GM18861 (cell line): ENCODE data around the gene FBN3.
"Not testable (repeated sequence)": the region's sequence is repeated elsewhere in the genome, so short reads cannot be mapped to it uniquely, and the experiment has no call there.

Source experiments
- ATAC-seq: cut with Tn5 transposase; IDR thresholded peaks from one replicate; pipeline ENCODE4 v1.9.1; 2021; ENCODE audit not compliant: unreplicated experiment

The FBN3 gene

DNA sequence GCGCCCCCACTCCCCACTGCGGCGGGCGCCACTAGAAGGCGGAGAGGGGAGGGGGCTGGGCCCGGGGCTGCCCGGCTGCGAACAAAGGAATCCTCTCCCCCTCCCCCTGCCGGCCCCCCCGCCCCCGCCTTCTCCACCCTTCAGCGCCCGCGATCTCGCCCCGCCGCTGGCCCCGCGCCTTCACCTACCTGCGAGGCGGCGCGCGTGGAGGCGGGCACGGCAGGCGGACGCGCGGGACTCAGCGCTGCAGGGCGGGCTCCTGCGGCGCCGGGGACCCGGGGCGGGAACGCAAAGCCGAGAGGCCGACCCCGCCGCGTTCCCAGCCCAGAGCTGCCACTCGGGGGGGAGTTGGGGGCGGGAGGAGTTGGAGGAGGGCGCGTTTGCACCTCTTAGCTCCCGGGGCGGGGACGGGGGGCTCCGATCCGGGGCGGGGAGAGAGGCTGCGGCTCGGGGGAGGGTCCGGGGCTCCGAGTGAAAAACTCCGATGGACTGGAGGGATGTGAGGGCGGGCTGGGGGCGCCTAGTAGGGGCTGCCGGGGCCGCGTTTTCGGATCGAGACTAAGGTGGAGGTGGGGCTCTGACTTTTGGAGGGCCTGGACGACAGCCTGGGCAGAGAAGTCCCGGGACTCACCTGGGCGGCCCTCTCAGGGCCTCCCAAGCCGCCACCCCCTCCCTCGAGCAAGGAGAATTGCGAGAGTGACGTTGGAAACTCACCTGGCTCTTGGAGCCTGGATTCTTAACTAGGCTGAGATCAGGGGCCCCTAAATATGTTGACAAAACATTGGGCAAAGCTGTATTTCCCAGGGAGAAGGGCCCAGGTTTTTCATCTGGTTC, at the start of gene FBN3:
TSS of gene FBN3 (minus strand) at position 332 of the 834 bp plus-strand sequence. CDS start 2,112 bp downstream, outside the sequence.
- ATAC-seq, result no peak

DNA sequence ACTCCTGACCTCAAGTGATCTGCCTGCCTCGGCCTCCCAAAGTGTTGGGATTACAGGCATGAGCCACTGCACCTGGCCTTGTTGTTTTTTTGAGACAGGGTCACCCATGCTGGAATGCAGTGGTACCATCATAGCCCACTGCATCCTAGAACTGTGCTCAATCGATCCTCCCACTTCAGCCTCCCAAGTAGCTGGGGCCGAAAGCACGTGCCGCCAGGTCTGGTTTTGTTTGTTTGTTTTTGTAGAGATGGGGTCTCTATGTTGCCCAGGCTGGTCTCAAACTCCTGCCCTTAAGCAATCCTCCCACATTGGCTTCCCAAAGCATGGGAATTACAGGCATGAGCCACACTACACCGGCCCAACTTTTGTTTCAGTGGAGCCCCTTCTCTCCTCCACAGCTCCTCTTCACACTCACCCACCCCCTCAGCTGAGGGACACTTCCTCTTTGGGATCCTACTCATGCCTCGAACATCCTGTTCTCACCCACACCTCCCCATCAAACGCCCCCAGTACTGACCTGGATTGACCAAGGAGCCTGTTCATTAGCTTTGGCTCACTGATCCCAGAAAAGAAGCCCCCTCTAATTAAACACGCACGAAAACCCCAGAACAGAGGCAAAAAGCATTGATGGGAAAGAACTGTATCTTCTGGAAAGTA, 47.0 kb upstream of the FBN3 start:
- ATAC-seq, result no peak

DNA sequence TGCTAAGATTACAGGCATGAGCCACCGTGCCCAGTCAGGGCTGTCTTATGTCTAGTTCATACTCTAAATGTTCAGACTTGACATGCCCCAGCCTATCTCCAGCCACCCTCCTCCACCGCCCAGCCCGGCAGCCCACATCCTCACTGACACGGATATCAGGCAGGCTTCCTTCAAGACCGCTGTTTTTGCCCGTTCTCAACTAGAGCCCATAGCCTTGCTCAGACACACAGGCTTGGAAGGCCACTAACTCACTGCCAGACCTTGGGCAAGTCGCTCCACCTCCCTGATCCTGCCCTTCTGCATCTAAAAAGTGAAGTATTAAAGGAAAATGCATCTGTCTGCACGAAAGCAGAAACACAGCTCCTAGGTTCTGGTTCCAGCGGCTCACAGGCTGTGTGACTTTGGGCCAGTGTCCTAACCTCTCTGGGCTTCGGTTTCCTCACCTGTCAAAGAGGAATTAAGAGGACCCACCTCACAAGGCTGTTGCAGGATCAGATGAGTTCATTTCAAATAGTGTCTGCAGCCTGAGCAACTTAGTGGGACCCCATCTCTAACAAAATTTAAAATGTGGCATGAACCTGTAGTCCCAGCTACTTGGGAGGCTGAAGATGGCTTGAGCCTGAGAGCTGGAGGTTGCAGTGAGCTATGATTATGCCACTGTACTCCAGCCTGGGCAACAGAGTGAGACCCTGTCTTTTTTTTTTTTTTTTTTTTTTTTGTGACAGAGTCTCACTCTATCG, 45.3 kb upstream of the FBN3 start:
- ATAC-seq, result no peak

- no peak for ATAC-seq
These were observed 42.9 kb upstream of the FBN3 start for GRCh38 chr19:8192221-8192820.

DNA sequence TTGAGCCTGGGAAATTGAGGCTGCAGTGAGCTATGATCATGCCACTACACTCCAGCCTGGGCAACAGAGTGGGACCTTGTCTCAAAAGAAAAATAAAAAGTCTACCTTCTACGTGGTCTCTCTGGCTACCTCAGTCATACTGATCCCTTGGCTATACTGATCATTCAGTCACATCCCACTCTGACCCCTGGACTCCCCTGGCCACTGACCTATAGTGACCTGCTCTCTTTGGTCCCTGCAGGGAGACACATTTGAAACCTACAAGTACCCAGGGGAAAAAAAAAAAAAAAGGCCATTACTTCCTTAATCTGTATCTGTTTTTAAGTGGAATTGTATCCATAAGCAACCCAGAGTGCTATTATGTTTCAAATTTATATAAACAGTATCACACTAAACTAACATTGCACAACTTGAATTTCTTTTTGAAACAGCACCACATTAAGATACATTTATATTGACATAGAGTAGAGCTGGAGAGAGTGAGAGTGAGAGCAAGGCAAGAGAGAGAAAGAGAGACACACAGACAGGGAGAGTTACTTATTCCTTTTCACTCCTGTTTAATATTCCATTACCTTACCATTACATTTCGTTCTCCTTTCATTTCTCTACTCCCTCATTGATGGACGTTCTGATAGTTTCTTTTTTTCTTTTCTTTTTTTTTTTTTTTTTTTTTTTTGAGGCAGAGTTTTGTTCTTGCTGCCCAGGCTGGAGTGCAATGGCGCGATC, 36.1 kb upstream of the FBN3 start:
- ATAC-seq, result no peak

DNA sequence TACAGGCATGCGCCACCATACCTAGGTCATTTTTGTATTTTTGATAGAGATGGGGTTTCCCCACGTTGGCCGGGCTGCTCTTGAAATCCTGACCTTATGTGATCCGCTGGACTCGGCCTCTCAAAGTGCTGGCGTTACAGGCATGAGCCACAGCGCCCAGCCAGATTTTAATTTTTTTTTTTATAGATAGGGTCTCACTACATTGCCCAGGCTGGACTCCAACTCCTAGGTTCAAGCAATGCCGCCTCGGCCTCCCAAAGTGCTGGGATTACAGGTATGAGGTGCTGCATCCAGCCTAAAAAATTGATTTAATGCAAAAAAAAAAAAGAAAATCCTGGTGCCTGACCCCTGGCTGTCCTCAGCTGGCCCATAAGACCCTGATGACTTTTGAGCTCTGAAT, 34.9 kb upstream of the FBN3 start:
- no peak for ATAC-seq

DNA sequence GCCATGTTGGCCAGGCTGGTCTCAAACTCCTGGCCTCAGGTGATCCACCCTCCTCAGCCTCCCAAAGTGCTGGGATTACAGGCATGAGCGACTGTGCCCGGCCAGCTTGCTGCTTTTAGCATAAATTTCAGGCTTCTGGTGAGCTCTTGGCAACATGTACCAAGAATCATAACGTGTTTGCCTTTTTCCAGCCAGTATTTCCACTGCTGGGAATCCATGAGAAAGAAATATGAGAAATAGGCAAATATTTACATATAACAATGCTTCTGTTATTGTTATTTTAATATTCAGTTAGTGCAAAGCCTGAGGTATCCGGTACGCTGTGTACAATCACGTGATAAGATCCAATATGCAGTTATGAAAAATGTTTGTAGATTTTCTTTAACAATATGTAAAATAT, 30.6 kb upstream of the FBN3 start:
- ATAC-seq, result no peak

- no peak for ATAC-seq
These were observed 25.3 kb upstream of the FBN3 start for GRCh38 chr19:8174706-8175105.

GRCh38 chr19:8168537-8168936, 19.1 kb upstream of the FBN3 start:
- no peak for ATAC-seq

GRCh38 chr19:8167985-8168384, 18.6 kb upstream of the FBN3 start:
- ATAC-seq, result no peak

- ATAC-seq, result no peak
These were observed 14.4 kb upstream of the FBN3 start for GRCh38 chr19:8163759-8164158.

DNA sequence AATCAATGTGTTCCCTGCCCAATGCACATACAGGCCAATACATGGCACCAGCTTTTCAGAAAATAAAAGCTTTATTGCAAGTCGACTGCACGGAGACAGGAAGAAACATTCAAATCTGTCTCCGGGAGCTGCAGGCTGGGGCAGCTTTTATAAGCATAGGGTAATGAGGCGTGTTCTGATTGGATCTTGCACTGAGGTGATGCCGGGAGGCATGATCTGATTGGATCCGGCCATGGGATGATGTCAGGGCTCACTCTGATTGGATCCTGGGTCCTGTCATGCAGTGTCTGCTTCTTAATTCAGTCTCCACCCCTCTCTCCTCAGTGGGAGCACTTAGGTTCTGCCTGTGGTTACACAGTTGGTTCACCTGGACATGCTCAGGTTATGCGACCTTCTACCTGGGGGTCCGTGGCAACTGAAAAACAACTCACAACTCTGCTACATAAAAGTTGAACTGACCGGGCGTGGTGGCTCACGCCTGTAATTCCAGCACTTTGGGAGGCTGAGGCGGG, 11.8 kb upstream of the FBN3 start:
- no peak for ATAC-seq

GRCh38 chr19:8159322-8159721, 9.9 kb upstream of the FBN3 start:
- ATAC-seq, result not testable (repeated sequence)

DNA sequence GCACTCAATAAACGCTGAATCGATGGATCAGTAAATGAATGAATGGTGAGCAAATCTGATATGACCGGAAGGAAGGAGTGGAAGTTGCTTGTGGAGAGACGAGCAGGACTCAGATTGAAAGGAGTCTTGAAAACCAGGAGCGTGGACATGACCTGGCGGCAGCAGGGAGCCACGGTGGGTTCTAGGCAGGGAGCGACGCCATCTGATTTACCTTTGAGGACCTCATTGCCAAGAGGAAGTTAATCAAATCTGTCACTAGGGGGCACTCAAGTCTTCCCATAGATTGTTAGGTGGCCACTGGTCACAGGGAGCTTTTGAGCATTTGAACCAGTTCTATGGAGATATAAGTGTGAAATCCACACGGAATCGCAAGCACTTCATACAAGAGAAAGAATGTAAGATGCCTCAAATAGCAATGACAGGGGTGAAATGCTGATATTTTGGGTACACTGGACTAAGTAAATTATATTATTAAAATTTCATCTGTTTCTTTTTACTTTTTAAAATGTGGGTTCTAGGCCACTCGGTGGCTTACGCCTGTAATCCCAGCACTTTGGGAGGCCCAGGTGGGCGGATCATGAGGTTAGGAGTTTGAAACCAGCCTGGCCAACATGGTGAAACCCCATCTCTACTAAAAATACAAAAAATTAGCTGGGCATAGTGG, 9.2 kb upstream of the FBN3 start:
- ATAC-seq, result no peak

DNA sequence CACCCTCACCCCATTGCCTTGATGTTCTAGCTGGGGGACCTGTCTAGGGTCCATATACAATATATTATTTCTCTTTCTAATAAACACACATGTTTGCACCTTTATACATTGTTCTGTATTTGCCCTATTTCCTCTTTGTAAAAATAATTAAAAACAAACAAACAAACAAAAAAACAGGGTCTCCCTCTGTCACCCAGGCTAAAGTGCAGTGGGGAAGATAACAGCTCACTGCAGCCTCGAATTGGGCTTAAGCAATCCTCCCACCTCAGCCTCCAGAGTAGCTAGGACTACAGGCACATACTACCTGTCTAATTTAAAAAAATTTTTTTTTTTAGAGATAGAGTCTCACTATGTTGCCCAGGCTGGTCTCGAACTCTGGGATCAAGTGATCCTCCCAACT, 5.9 kb upstream of the FBN3 start:
- ATAC-seq, result no peak

- not testable (repeated sequence) for ATAC-seq
These were observed 4.6 kb upstream of the FBN3 start for GRCh38 chr19:8154014-8154413.

DNA sequence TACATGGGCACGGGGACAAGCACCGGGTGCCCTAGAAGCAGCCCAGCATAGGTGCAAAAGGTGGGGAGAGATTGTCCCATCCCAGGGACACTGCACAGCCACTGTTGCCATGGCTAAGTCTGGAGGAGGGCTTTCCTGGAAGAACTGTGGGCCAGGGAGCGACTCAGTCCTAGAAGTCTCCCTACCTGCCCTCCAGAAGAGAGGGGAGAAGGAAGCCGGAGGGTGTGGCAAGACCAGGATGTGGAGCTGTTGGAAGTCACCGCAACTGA, 2.3 kb upstream of the FBN3 start:
- no peak for ATAC-seq

- ATAC-seq, result no peak
These were observed 1.8 kb upstream of the FBN3 start for GRCh38 chr19:8150998-8151766.

DNA sequence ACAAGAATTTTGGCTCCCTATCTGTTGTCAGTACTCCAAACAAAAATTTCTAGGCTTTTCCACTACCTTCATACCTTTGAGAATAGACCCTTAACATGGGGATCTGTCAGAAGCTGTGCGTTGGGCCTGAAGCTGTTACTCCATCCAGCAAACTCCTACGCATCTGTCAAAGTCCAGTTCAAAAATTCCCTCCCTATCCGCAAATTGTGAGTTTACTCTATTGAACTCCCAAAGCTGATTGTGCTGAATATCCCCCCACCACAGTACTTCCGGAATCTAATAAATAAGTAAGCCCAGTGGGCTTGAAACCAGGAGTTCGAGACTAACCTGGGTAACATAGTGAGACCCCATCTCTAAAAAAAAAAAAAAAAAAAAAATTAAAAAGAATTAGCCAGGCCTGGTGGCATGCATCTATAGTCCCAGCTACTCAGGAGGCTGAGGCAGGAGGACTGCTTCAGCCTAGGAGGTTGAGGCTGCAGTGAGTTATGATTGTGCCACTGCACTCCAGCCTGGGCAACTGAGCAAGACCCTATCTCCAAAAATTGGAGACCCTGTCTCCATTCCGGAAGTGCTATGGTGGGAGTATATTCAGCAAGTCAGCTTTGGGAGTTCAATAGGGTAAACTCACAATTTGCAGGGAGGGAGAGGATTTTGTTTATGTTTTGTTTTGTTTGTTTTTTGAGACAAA, 930 bp upstream of the FBN3 start:
- ATAC-seq, result no peak
